Activated T-helper 1 cell treated with anti-CD3 and anti-CD28 coated beads, Interleukin-12 subunit alpha, Interleukin-12 subunit beta, Interleukin-2, Interleukin-4 antibody, amounts not matched to agents 30 ng/mL and 10 ng/mL and 1 ng/mL, durations not matched to agents 14 hours and 24 hours and 36 hours (primary cell): ENCODE results near the gene C2CD4D. TPM values are rescaled to one million over a fixed set of nuclear protein-coding genes. Genes with fewer than 3 reads are reported as not detected.

Experiments used
- DNase-seq: peaks from one replicate; pipeline ENCODE4 v3.0.0; 2021; ENCODE audit warnings: low spot score
- H3K27ac Mint-ChIP-seq: one replicate; pipeline ENCODE4 v1.8.0; 2021; ENCODE audit warnings: mild to moderate bottlenecking, mixed read lengths
- H3K27me3 Mint-ChIP-seq: one replicate; pipeline ENCODE4 v1.8.0; 2022; ENCODE audit warnings: mild to moderate bottlenecking, moderate library complexity, mixed read lengths; ENCODE audit not compliant: insufficient read depth
- H3K36me3 Mint-ChIP-seq: one replicate; pipeline ENCODE4 v1.8.0; 2021; ENCODE audit warnings: low read depth, mixed read lengths
- H3K4me1 Mint-ChIP-seq: one replicate; pipeline ENCODE4 v1.8.0; 2021; ENCODE audit warnings: low read depth, mixed read lengths
- H3K4me3 Mint-ChIP-seq: one replicate; pipeline ENCODE4 v1.8.0; 2021; ENCODE audit warnings: mild to moderate bottlenecking, moderate library complexity, mixed read lengths
- H3K9me3 Mint-ChIP-seq: one replicate; pipeline ENCODE4 v1.8.0; 2021; ENCODE audit warnings: mixed read lengths
- intact Hi-C: fragments of 100-400 bp; cut with micrococcal nuclease; formaldehyde crosslinking; loops from one replicate; pipeline ENCODE4 v1.15.1; 2024
- total RNA-seq: library from RNA; stranded (reverse); gene quantifications from 2 replicates; pipeline ENCODE4 v1.2.3, GENCODE V29; 2022

The C2CD4D gene
- total RNA-seq, 1 donor from 2014 or later: 1.2 TPM

DNA sequence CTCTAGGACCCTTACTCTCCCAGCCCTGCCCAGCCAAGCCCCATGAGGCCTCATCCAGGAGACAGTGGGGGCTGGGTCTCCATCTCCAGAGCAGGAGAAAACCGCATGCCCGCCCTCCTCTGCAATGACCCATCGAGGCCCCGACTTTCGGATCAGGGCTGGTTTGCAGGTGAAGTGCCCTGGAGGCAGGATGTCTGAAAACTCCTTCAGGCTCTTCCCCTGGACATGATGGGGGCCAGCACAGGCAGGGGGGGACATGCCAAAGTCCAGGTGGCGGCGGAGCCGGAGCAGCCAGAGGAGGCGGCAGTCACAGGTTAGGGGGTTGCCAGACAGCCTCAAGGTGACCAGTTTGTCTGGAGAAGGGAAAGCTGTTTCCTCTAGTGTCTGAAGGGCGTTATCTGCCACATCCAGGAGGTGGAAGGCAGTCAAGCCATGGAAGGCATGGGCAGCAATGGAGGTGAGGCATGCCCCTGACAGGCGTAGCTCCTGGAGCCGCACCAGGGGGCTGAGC, 38.3 kb downstream of the C2CD4D start:
- H3K9me3 Mint-ChIP-seq: no peaks in the 10 kb centered on the region
- H3K4me3 Mint-ChIP-seq: no peak overlapping the region
- H3K27me3 Mint-ChIP-seq: peaks cover 18% of the 10 kb centered on the region
- H3K36me3 Mint-ChIP-seq: no peaks in the 10 kb centered on the region
- no peak for DNase-seq
- intact Hi-C loops: no loop called here
- H3K27ac Mint-ChIP-seq: no peak overlapping the region
- peaks cover 9% of the 10 kb centered on the region for H3K4me1 Mint-ChIP-seq

DNA sequence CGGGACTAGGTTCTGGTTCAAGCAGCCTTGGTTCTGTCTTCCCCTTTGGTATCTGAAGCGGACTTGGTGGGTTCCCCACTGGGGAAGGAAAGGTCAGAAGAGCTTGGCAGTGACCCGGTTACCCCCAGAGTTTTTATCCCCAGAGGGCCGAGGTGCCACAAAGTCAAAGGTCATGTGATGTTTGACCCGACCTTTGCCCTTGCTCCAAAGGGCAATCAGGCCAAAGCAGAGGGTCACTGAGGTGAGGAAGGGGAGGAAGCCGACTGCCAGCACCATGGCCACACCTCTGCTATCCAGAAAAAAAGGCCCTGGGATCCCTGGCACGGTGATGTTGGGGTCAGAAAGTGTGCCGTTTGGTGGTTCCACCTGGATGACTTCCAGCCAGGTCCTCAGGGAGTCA, 38.8 kb downstream of the C2CD4D start:
- no peak overlapping the region for H3K27ac Mint-ChIP-seq
- H3K36me3 Mint-ChIP-seq: no peaks in the 10 kb centered on the region
- peaks cover 18% of the 10 kb centered on the region for H3K27me3 Mint-ChIP-seq
- intact Hi-C loops: no loop called here
- no peak overlapping the region for H3K4me3 Mint-ChIP-seq
- H3K4me1 Mint-ChIP-seq: peaks cover 9% of the 10 kb centered on the region
- DNase-seq: no peak
- H3K9me3 Mint-ChIP-seq: no peaks in the 10 kb centered on the region

DNA sequence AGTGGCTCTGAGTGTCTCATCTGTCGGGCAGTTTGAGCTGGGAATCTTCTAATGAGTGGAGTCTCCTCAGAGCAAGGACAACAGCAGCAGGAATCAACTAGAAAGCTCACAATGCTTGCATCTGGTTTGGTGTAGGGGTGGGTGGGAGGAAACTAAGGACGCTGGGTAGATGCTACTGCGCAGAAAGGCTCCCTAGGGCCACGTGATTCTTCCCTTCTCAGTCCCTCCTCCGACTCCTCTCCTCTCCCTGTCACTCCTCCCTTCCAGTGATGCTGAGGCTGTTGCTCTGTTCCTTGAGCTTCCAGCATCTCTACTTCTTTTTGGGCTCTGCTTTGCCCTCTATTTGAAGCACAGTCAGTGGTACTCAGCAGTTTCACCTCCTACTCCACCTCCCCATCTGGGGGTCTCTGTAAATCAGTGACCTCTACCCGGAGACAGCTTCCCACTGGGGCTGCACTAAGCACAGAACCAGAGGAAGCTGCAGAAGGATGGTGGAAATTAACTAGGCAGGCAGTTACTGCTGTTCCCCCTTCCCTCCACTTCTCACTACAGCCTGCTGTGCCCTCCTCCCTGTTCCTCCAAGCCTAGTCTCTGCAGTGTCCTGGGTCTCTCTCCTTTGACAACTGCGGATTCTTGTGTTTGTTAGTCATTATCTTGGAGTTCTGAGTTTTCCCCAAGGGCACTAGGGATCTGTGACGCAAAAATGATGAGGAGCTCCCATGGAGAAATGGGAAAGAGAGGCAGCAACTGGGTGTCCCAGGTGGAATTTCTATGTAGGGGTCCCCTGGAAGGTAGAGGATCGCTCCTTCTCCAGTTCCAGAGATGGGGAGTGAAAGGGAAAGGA, 40.2 kb downstream of the C2CD4D start:
- DNase-seq: no peak
- Mint-ChIP-seq H3K4me3 (no peak overlapping the region), H3K4me1 (peaks cover 9% of the 10 kb centered on the region), H3K9me3 (no peaks in the 10 kb centered on the region), H3K27me3 (peaks cover 12% of the 10 kb centered on the region), H3K36me3 (no peaks in the 10 kb centered on the region), H3K27ac (no peak overlapping the region)
- intact Hi-C loops: no loop called here

DNA sequence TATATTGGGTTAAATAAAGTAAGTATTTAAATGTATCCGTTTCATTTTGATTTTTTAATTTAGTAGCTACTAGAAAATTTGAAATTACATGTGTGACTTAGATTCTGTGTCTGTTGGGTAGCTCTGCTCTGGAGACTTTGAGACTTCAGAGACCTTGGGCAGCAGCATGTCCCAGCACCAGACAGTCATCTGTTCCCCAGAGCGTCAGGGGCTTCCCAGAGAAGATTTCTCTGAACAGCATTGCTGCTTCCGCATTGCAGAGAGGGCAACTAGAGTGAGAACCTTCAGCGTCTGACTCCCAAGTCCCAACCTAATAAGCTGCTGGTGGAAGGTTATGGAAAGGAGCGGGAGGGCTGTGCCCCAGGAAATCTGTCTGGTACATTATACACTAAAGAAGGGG, 41.0 kb downstream of the C2CD4D start:
- Mint-ChIP-seq H3K4me1 (peaks cover 9% of the 10 kb centered on the region), H3K27ac (no peak overlapping the region), H3K36me3 (no peaks in the 10 kb centered on the region), H3K4me3 (no peak overlapping the region), H3K27me3 (peaks cover 12% of the 10 kb centered on the region), H3K9me3 (no peaks in the 10 kb centered on the region)
- no peak for DNase-seq
- intact Hi-C loops: no loop called here

DNA sequence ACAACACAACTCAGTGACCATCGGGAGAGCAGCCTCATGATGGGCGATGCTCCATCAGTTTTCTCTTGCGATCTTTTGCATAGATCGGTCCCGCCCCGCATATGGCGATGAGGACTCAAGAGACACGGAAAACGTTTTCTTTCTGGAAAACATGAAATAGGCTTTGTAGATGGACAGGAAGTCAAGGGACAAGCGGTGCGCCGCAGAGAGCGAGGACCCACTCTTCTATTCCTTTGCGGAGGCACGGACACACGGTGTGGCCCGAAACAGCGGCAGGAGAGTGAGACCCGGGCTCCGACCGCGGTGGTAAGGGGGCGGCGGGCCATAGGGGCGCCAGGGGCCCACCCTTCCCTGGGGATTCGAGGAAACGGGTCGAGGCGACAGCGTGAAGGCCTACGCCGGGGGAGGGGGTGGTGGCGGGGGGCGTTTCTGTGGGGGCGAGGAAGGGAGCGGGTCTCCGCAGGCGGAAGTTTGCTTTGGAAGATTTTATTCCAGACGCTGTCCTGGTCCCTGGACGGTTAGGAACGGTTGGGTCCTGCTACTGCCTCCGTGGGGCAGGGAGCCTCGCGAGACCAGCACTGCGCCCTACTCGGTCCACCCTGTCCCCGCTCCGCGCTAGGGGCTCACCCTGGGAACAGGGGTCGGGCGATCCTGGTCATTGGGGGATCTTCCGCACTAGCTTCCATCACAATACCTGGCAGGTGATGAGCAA, 48.5 kb downstream of the C2CD4D start:
- DNase-seq: peak; percentile 3
- intact Hi-C loops: loop anchor here (1.0 to 2.0 kb wide), 7 partner anchors 28 to 510 kb away; partner anchors contain the start of genes MRPL9, SNX27 and THEM4
- Mint-ChIP-seq H3K27ac (peak overlapping the region; percentile 78), H3K4me1 (peaks cover 33% of the 10 kb centered on the region), H3K9me3 (no peaks in the 10 kb centered on the region), H3K36me3 (peaks cover 5% of the 10 kb centered on the region), H3K4me3 (peak overlapping the region; percentile 95), H3K27me3 (no peaks in the 10 kb centered on the region)

DNA sequence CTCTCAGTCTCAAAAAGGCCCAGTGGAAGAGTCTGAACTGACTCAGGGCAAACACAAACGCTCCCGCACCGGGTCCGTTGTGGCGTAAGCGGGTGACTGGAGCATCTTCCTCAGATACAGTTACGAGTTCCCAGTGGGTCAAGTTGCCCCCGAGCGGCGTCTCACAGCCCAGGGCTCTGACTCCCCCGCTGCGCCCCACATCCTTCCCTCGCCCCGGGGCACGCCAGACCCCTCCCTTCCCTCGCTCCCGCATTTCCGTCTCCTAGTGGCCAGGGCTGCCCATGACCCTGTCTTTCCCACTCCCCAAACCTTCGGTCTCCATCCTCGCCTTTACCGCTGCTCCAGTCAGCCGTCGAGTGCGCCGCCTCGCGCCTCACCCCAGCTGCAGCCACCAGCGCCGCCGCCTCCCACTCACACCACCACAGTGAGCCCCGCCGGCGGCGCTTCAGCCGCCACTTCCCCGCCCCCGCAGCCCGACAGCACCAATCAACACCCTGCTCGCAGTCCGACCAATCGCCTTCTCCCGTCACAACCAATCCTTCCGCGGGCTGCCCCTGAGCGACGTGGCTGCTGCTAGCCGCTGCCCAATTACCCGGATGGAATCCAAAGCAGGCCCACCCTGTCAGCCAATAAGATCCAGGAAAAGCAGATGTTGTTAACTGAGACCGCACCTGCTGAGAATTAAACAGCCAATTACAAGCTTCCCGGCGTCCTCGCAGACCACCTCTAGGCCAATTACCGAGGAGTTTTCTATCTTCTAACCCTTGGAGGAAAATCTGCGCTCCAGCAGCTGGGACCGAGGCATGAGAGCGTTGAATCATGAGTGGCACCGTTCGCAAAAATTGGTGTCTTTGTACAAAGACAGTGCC, 49.3 kb downstream of the C2CD4D start, which contains the start of gene TDRKH:
TSS of gene TDRKH (minus strand) at position 430 of the 869 bp plus-strand sequence. CDS start 7,478 bp downstream, outside the sequence.
- DNase-seq: peak; percentile 98
- Mint-ChIP-seq H3K4me3 (peak within 1 kb of the TSS; percentile 95), H3K4me1 (peaks cover 33% of the 10 kb centered on the region), H3K27ac (peak within 1 kb of the TSS; percentile 78), H3K9me3 (no peaks in the 10 kb centered on the region), H3K36me3 (peaks cover 5% of the 10 kb centered on the region), H3K27me3 (peaks cover 2% of the 10 kb centered on the region)
- intact Hi-C loops: loop anchor here (1.0 to 2.0 kb wide), 7 partner anchors 27 to 509 kb away; partner anchors contain the start of genes MRPL9, SNX27 and THEM4

Other genes starting within 250 kb of the C2CD4D start
- 31.1 and 31.9 TPM in 2 replicates for gene SNX27, start 227.8 kb downstream of the C2CD4D start, total RNA-seq
- gene CELF3, start 123.0 kb downstream of the C2CD4D start, total RNA-seq: not detected in 2 replicates
- gene RIIAD1, start 118.3 kb downstream of the C2CD4D start, total RNA-seq: not detected in 2 replicates
- gene MRPL9, start 76.3 kb downstream of the C2CD4D start, total RNA-seq: 136 and 141 TPM in 2 replicates
- 14.6 and 16.4 TPM in 2 replicates for gene TDRKH, start 49.3 kb downstream of the C2CD4D start, total RNA-seq
- gene LINGO4, start 34.4 kb downstream of the C2CD4D start, total RNA-seq: 0.07 and 0.10 TPM in 2 replicates
- gene RORC, start 8.0 kb downstream of the C2CD4D start, total RNA-seq: 2.6 and 2.7 TPM in 2 replicates
- gene THEM5, start 13.9 kb upstream of the C2CD4D start, total RNA-seq: not detected in 2 replicates
- 24.7 and 27.5 TPM in 2 replicates for gene THEM4, start 69.7 kb upstream of the C2CD4D start, total RNA-seq
- 105 and 106 TPM in 2 replicates for gene S100A10, start 154.0 kb upstream of the C2CD4D start, total RNA-seq
- gene S100A11, start 197.2 kb upstream of the C2CD4D start, total RNA-seq: 203 and 205 TPM in 2 replicates
- gene TCHHL1, start 249.2 kb upstream of the C2CD4D start, total RNA-seq: not detected in 2 replicates